Measurements from ENCODE around the gene PARD6B. TPM values are rescaled to one million over a fixed set of nuclear protein-coding genes. Genes with fewer than 3 reads are reported as not detected.

PARD6B gene
- total RNA-seq, 1 experiment from 2014 or later, result 153 TPM

DNA sequence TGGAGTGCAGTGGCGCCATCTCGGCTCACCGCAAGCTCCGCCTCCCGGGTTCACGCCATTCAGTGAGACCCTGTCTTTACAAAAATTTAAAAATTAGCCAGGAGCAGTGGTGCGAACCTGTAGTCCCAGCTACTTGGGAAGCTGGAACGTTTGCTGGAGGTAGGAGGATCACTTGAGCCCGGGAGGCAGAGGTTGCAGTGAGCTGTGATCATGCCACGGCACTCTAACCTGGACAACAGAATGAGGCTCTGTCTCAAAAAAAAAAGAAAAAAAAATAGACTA, 5.7 kb upstream of the PARD6B start:
- Histone ChIP-seq H3K9me3 (no peaks in the 10 kb centered on the region), H3K27me3 (replicated peaks; ENCODE audit: control insufficient read depth, insufficient read depth, low read length) (no peaks in the 10 kb centered on the region), H3K4me3 (ENCODE audit: low read depth, low read length) (no peak overlapping the region), H3K4me1 (peaks cover 72% of the 10 kb centered on the region), H3K36me3 (ENCODE audit: control insufficient read depth, insufficient read depth, low read length) (no peaks in the 10 kb centered on the region)
- peaks cover 9% of the 10 kb centered on the region for H3K36me3 Mint-ChIP-seq (ENCODE audit: insufficient read depth, unreplicated experiment)
- H3K27me3 Mint-ChIP-seq (ENCODE audit: insufficient read depth, unreplicated experiment), result no peaks in the 10 kb centered on the region
- DNase-seq, result no peak
- H3K4me1 Mint-ChIP-seq (ENCODE audit: low read depth, unreplicated experiment), result peaks cover 33% of the 10 kb centered on the region
- H3K4me3 Mint-ChIP-seq (ENCODE audit: unreplicated experiment), result no peak overlapping the region
- H3K9me3 Mint-ChIP-seq (ENCODE audit: unreplicated experiment), result no peaks in the 10 kb centered on the region
- no peak overlapping the region for H3K27ac Mint-ChIP-seq (ENCODE audit: unreplicated experiment)
- CTCF ChIA-PET, result interaction anchor here (0.7 to 2.1 kb wide), 4 partner anchors 9 to 18 kb away, joined by 3 to 10 read pairs (median 4); no protein-coding TSS in a partner anchor
- no TSS peak for BruUV-seq (replicated peaks)
- intact Hi-C loops (cut with micrococcal nuclease; ENCODE audit: unreplicated experiment), result no loop called here
- POLR2A ChIA-PET, result interaction anchor here (0.6 kb wide), 1 partner anchor 14 kb away, joined by 3 read pairs; no protein-coding TSS in a partner anchor
- TF ChIP-seq, protein P1, sequence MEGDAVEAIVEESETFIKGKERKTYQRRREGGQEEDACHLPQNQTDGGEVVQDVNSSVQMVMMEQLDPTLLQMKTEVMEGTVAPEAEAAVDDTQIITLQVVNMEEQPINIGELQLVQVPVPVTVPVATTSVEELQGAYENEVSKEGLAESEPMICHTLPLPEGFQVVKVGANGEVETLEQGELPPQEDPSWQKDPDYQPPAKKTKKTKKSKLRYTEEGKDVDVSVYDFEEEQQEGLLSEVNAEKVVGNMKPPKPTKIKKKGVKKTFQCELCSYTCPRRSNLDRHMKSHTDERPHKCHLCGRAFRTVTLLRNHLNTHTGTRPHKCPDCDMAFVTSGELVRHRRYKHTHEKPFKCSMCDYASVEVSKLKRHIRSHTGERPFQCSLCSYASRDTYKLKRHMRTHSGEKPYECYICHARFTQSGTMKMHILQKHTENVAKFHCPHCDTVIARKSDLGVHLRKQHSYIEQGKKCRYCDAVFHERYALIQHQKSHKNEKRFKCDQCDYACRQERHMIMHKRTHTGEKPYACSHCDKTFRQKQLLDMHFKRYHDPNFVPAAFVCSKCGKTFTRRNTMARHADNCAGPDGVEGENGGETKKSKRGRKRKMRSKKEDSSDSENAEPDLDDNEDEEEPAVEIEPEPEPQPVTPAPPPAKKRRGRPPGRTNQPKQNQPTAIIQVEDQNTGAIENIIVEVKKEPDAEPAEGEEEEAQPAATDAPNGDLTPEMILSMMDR (IDR thresholded peaks at IDR 0.05; ENCODE audit: insufficient read depth in 1 of 2, low read depth in 1 of 2, low read length in 1 of 2, severe bottlenecking in 1 of 2, unreplicated experiment in 1 of 2), result no peak

DNA sequence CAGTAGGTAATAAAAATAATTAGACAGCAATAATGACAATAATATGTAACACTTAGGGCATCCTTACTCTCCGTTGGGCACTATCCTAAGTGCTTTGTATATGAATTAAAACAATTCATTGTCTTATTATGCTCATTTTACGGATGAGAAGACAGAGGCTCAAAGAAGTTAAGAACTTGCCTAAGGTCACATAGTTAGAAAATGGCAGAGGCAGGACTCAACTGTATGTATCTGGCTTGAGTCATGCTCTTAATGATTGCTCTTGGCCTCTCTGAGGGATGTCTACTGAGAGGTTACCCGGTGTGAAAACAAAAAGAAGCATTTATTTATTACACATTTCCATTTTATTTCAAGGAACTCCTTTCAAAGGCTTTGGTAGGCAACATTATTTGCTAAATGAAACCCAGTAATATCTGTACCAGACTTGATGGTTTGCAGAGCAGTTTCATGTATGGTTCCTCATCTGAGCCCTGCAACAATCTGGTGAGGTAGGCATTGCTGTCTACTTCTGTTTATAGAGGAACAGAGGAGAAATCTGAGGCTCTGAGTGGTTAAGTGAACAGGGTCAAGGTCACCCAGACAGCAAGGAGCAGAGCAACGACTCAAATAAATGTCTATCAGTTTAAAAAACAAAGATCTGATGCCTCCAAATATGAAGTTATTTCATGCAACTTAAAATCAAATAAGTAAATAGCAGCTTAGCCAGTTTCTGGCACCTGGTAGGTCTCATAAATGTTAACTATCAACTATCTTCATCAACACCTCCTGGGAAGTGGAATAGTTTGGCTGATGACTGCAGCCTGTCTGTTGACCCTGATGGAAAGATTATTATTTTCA, 4.2 kb upstream of the PARD6B start:
- Mint-ChIP-seq H3K4me3 (ENCODE audit: unreplicated experiment) (peak overlapping the region; percentile 4), H3K4me1 (ENCODE audit: low read depth, unreplicated experiment) (peaks cover 25% of the 10 kb centered on the region), H3K27ac (ENCODE audit: unreplicated experiment) (peak overlapping the region; percentile 96), H3K9me3 (ENCODE audit: unreplicated experiment) (no peaks in the 10 kb centered on the region), H3K27me3 (ENCODE audit: insufficient read depth, unreplicated experiment) (no peaks in the 10 kb centered on the region), H3K36me3 (ENCODE audit: insufficient read depth, unreplicated experiment) (peaks cover 24% of the 10 kb centered on the region)
- ChIA-PET CTCF (interaction anchor here (0.7 to 3.6 kb wide), 11 partner anchors 10 to 204 kb away, joined by 3 to 31 read pairs (median 7); partner anchors contain the start of gene ADNP), POLR2A (interaction anchor here (0.7 to 1.1 kb wide), 3 partner anchors 17 to 63 kb away, joined by 4 to 6 read pairs (median 5); no protein-coding TSS in a partner anchor)
- Histone ChIP-seq H3K9me3 (no peaks in the 10 kb centered on the region), H3K27me3 (replicated peaks; ENCODE audit: control insufficient read depth, insufficient read depth, low read length) (no peaks in the 10 kb centered on the region), H3K4me1 (peaks cover 69% of the 10 kb centered on the region), H3K36me3 (ENCODE audit: control insufficient read depth, insufficient read depth, low read length) (no peaks in the 10 kb centered on the region), H3K4me3 (ENCODE audit: low read depth, low read length) (no peak overlapping the region)
- TF ChIP-seq, protein P1 (IDR thresholded peaks at IDR 0.05; ENCODE audit: insufficient read depth in 1 of 2, low read depth in 1 of 2, low read length in 1 of 2, severe bottlenecking in 1 of 2, unreplicated experiment in 1 of 2), result no peak
- BruUV-seq (replicated peaks), result no TSS peak
- DNase-seq, result no peak
- intact Hi-C loops (cut with micrococcal nuclease; ENCODE audit: unreplicated experiment), result no loop called here

DNA sequence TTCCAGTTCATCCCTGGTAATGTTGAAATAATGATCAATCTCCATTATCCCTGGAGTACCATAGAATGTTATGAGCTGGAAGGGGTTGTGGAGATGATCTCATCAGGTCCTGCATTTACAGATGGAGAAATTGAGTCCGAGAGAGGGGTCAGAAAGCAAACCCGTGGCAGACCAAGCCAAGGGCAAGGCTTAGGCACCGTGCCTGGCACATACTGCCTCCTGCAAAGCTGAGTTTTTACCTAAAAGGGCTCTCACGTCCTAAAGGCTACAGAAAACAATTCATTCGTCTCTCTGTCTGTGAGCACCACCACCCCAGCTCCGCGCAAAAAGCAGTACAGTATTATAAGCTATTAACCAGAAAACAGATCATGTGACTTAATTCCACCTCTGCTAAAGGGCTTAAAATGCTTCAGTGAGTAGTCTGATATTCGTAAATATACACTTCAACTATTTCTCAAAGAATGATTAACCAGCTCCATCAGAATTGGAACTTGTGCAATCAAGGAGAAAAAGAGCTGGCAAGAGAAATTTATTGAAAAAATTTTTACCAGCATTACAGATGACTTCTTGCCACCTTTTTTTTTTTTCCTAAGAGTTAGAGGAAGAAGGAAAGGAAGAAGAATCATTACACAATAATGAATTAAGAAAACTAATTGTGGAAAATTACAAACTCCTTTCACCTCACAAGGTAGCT, 3.4 kb upstream of the PARD6B start:
- no TSS peak for BruUV-seq (replicated peaks)
- no peaks in the 10 kb centered on the region for H3K27me3 Mint-ChIP-seq (ENCODE audit: insufficient read depth, unreplicated experiment)
- no peaks in the 10 kb centered on the region for H3K9me3 ChIP-seq
- H3K9me3 Mint-ChIP-seq (ENCODE audit: unreplicated experiment), result no peaks in the 10 kb centered on the region
- peak overlapping the region; percentile 88 for H3K4me3 Mint-ChIP-seq (ENCODE audit: unreplicated experiment)
- peaks cover 63% of the 10 kb centered on the region for H3K4me1 ChIP-seq
- ChIA-PET POLR2A (interaction anchor here (0.7 to 1.1 kb wide), 4 partner anchors 12 to 64 kb away, joined by 3 to 6 read pairs (median 4); no protein-coding TSS in a partner anchor), CTCF (interaction anchor here (0.7 to 3.6 kb wide), 16 partner anchors 10 to 204 kb away, joined by 3 to 31 read pairs (median 4); partner anchors contain the start of gene ADNP)
- peak in 1 of 2 experiments; percentile 34 for DNase-seq
- no peak overlapping the region for H3K4me3 ChIP-seq (ENCODE audit: low read depth, low read length)
- no peaks in the 10 kb centered on the region for H3K36me3 ChIP-seq (ENCODE audit: control insufficient read depth, insufficient read depth, low read length)
- peaks cover 20% of the 10 kb centered on the region for H3K4me1 Mint-ChIP-seq (ENCODE audit: low read depth, unreplicated experiment)
- peak overlapping the region; percentile 96 for H3K27ac Mint-ChIP-seq (ENCODE audit: unreplicated experiment)
- intact Hi-C loops (cut with micrococcal nuclease; ENCODE audit: unreplicated experiment), result no loop called here
- TF ChIP-seq, protein P1 (IDR thresholded peaks at IDR 0.05; ENCODE audit: insufficient read depth in 1 of 2, low read depth in 1 of 2, low read length in 1 of 2, severe bottlenecking in 1 of 2, unreplicated experiment in 1 of 2), result no peak
- peaks cover 31% of the 10 kb centered on the region for H3K36me3 Mint-ChIP-seq (ENCODE audit: insufficient read depth, unreplicated experiment)
- no peaks in the 10 kb centered on the region for H3K27me3 ChIP-seq (replicated peaks; ENCODE audit: control insufficient read depth, insufficient read depth, low read length)
